Lung (tissue), 12 donors: ENCODE measurements around the gene SMIM11. TPM values are rescaled to one million over a fixed set of nuclear protein-coding genes. Genes with fewer than 3 reads are reported as not detected.
"Not testable (repeated sequence)": the region's sequence is repeated elsewhere in the genome, so short reads cannot be mapped to it uniquely, and the experiment has no call there.

Experiments used
- ATAC-seq: fragments of 200-7000 bp; cut with Tn5 transposase; one replicate; pipeline ENCODE4 v1.9.1; 2020; ENCODE audit warnings: moderate number of reproducible peaks; ENCODE audit not compliant: insufficient read depth, low FRiP score
- DNase-seq, 3 donors: peaks; one replicate each; pipeline ENCODE4 v3.0.0-alpha.2; 2013 to 2017
- H3K27ac ChIP-seq, 2 donors: one replicate each; pipeline ENCODE4 v1.5.1; 2013; ENCODE audit warnings: mild to moderate bottlenecking in 2 of 2, moderate library complexity in 2 of 2, control low read depth in 1 of 2, inconsistent platforms in 1 of 2, low read depth in 1 of 2, low read length in 1 of 2
- H3K27me3 ChIP-seq, 3 donors: one replicate each; pipeline ENCODE4 v1.5.1; 2013; ENCODE audit warnings: low read length in 2 of 3; ENCODE audit not compliant: control insufficient read depth in 3 of 3, insufficient read depth in 3 of 3
- H3K36me3 ChIP-seq, 4 donors: one replicate each; pipeline ENCODE4 v1.5.1; 2013; ENCODE audit warnings: low read length in 4 of 4, mild to moderate bottlenecking in 1 of 4, moderate library complexity in 1 of 4; ENCODE audit not compliant: control insufficient read depth in 4 of 4, insufficient read depth in 4 of 4
- H3K4me1 ChIP-seq, 5 donors: one replicate each; pipeline ENCODE4 v1.5.1; 2013; ENCODE audit warnings: low read length in 5 of 5, mild to moderate bottlenecking in 2 of 5, moderate library complexity in 1 of 5; ENCODE audit not compliant: control insufficient read depth in 5 of 5, insufficient read depth in 5 of 5
- H3K4me3 ChIP-seq: one replicate; pipeline ENCODE4 v1.5.1; 2013; ENCODE audit warnings: mild to moderate bottlenecking, control low read depth, moderate library complexity
- H3K9ac ChIP-seq, 2 donors: one replicate each; pipeline ENCODE4 v1.5.1; 2013; ENCODE audit warnings: low read length in 2 of 2, control low read depth in 1 of 2; ENCODE audit not compliant: insufficient read depth in 1 of 2
- H3K9me3 ChIP-seq, 4 donors: one replicate each; pipeline ENCODE4 v1.5.1; 2013; ENCODE audit warnings: low read length in 3 of 4, mild to moderate bottlenecking in 1 of 4, moderate library complexity in 1 of 4; ENCODE audit not compliant: control insufficient read depth in 4 of 4, insufficient read depth in 3 of 4
- CTCF ChIP-seq: IDR thresholded peaks from 2 replicates; pipeline ENCODE4 v1.5.1; 2012; ENCODE audit warnings: mild to moderate bottlenecking; ENCODE audit errors: control extremely low read depth, extremely low read depth
- WGBS, 2 donors: extraction: QIAGEN DNeasy Blood & Tissue Kit; methylation state at CpG; one replicate each; pipeline ENCODE4 v1.1.7; 2013; 5-methylcytosine and 5-hydroxymethylcytosine counted together
- polyA plus RNA-seq, 2 donors: library from polyadenylated mRNA; stranded (reverse); fragments of 200-250 nt; gene quantifications; one replicate each; pipeline ENCODE4 v1.2.1, GENCODE V29; 2013
- total RNA-seq, 2 donors: library from RNA; depleted of rRNA in 1 of 2; stranded (reverse); fragments of >200 nt in 1 of 2; gene quantifications; one replicate each; pipeline ENCODE4 v1.2.1, GENCODE V29; 2014 to 2021
- donor health status: control.
- donor health status: control.
- donor health status: Bipolar disorder and iron deficiency.
- donor health status: healthy.
- donor health status: DM: yes; HTN: yes; CAD: no.

Gene SMIM11
- total and polyA plus RNA-seq, 4 donors, result 3.5 to 8.0 (median 6.6) TPM

GRCh38 chr21:34369741-34370140, 5.6 kb upstream of the SMIM11 start:
- Histone ChIP-seq H3K4me3 (no peak overlapping the region), H3K9me3 (no peaks in the 10 kb centered on the region), H3K27ac (no peak overlapping the region), H3K27me3 (no peaks in the 10 kb centered on the region), H3K4me1 (no peaks in the 10 kb centered on the region), H3K9ac (no peak overlapping the region), H3K36me3 (no peaks in the 10 kb centered on the region)
- no peak for TF ChIP-seq CTCF
- WGBS, 2 donors, result 48 to 78% methylated on average over 1 of the region's 1 CpG
- no peak for ATAC-seq
- DNase-seq, result no peak

- DNase-seq (no peak), ATAC-seq (no peak)
- Histone ChIP-seq H3K36me3 (no peaks in the 10 kb centered on the region), H3K9me3 (no peaks in the 10 kb centered on the region), H3K4me1 (no peaks in the 10 kb centered on the region), H3K27me3 (no peaks in the 10 kb centered on the region), H3K9ac (no peak overlapping the region), H3K4me3 (no peak overlapping the region), H3K27ac (no peak overlapping the region)
- 87 to 95% methylated on average over 5 of the region's 5 CpGs for WGBS, 2 donors
- TF ChIP-seq CTCF, result no peak
Measured at GRCh38 chr21:34372321-34372720, 3.0 kb upstream of the SMIM11 start.

GRCh38 chr21:34374462-34374861, 845 bp upstream of the SMIM11 start:
- not testable (repeated sequence) for DNase-seq, H3K4me3 ChIP-seq, H3K27me3 ChIP-seq, ATAC-seq, H3K9me3 ChIP-seq, H3K9ac ChIP-seq, H3K36me3 ChIP-seq, H3K4me1 ChIP-seq, H3K27ac ChIP-seq
- no CpG with 5 or more reads among the region's 8 CpGs for WGBS, 2 donors

- H3K9ac ChIP-seq, H3K9me3 ChIP-seq, H3K4me3 ChIP-seq, H3K27me3 ChIP-seq, H3K36me3 ChIP-seq, H3K4me1 ChIP-seq, DNase-seq, H3K27ac ChIP-seq: not testable (repeated sequence)
- no CpG with 5 or more reads among the region's 33 CpGs for WGBS, 2 donors
- peak; percentile 70 for ATAC-seq
Measured at GRCh38 chr21:34375619-34375972, 289 bp downstream of the SMIM11 start.

- H3K4me1 ChIP-seq, ATAC-seq, H3K9ac ChIP-seq, H3K9me3 ChIP-seq, H3K27me3 ChIP-seq, DNase-seq, H3K27ac ChIP-seq, H3K4me3 ChIP-seq, H3K36me3 ChIP-seq: not testable (repeated sequence)
- no CpG with 5 or more reads among the region's 2 CpGs for WGBS, 2 donors
Measured at GRCh38 chr21:34383138-34383537, 7.8 kb downstream of the SMIM11 start.

- WGBS, 2 donors, result no CpG with 5 or more reads among the region's 14 CpGs
- H3K9ac ChIP-seq, H3K27me3 ChIP-seq, H3K36me3 ChIP-seq, H3K9me3 ChIP-seq, DNase-seq, H3K4me1 ChIP-seq, H3K4me3 ChIP-seq, ATAC-seq, H3K27ac ChIP-seq: not testable (repeated sequence)
Measured at GRCh38 chr21:34383724-34384415, 8.6 kb downstream of the SMIM11 start.

GRCh38 chr21:34400522-34400921, 25.2 kb downstream of the SMIM11 start:
- DNase-seq, H3K9ac ChIP-seq, H3K9me3 ChIP-seq, H3K4me3 ChIP-seq, H3K27me3 ChIP-seq, H3K36me3 ChIP-seq, ATAC-seq, H3K27ac ChIP-seq, H3K4me1 ChIP-seq: not testable (repeated sequence)
- WGBS, 2 donors, result no CpG with 5 or more reads among the region's 5 CpGs
